HG02852 (cell line): ENCODE results near the gene ALDH3A2.

Experiments
- ATAC-seq: cut with Tn5 transposase; IDR thresholded peaks from one replicate; pipeline ENCODE4 v1.9.1; 2021; ENCODE audit warnings: mild to moderate bottlenecking, moderate library complexity; ENCODE audit not compliant: unreplicated experiment

ALDH3A2 gene

GRCh38 chr17:19713901-19714361 lies 65.4 kb downstream of the ALDH3A2 start:
- no peak for ATAC-seq

GRCh38 chr17:19714542-19715411 lies 66.2 kb downstream of the ALDH3A2 start:
- no peak for ATAC-seq

GRCh38 chr17:19716108-19717030 lies 67.8 kb downstream of the ALDH3A2 start, which contains the start of gene SLC47A2:
Gene SLC47A2, minus strand, starts transcription at chr17:19716584. Its CDS starts 29 bp downstream, at chr17:19716555.
- ATAC-seq = no peak

DNA sequence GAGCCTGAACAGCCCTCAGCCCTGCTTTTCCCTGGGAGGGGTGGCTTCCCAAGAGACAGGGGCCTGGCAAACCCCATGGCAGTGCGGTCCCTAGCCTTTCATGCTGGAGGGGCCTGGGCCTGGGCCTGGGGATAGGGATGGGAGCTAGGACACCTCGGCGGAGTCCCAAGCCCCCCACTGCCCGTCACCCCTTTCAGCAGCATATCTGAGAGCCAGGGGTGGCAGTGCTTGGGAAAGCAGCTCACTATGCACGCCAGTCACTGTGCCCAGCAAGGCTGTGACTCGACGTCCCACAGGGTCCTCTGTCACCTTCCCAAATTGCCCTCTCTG lies 68.4 kb downstream of the ALDH3A2 start:
- no peak for ATAC-seq

- ATAC-seq = no peak
Measured at GRCh38 chr17:19717411-19717908, 68.9 kb downstream of the ALDH3A2 start.

- ATAC-seq = no peak
Measured at GRCh38 chr17:19718041-19718612, 69.6 kb downstream of the ALDH3A2 start.

DNA sequence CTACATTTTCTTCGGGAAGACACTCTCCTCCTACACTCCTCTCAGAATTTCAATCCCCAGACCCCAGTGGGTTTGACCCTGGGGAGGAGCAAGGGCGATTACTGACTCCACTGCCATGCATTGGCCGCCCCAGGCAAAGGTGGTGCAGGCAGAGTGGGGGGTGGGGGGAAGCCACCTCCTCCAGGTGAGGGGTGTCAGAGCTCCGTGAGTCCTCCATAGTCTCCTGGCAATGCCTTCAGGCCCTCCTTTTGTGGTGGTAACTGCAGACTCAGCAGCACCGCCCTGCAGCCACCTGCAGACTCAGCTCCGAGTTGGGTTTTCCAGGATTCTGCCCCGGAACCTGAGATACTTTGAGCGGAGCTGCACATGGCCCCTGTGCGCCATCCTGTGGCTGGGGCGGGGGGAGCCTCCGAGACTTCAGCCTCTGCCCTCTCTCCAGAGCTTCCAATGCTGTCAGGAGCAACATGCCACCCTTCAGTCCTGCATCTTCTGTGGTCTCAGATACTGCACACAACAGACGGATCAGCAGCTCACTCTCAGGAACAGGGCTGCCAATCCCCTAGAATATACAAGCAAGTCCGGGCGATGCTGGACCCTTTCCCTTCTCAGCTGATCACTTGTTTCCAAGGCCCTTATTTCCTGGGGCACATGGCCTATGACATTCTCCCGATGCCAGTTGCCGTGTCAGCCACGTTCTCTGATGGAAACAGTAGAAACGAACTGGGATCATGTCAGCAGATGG lies 70.2 kb downstream of the ALDH3A2 start:
- ATAC-seq = no peak

GRCh38 chr17:19719355-19720209 lies 71.0 kb downstream of the ALDH3A2 start:
- no peak for ATAC-seq

GRCh38 chr17:19720210-19720475 lies 71.6 kb downstream of the ALDH3A2 start:
- ATAC-seq = no peak

- no peak for ATAC-seq
Measured at GRCh38 chr17:19720631-19721426, 72.3 kb downstream of the ALDH3A2 start.

DNA sequence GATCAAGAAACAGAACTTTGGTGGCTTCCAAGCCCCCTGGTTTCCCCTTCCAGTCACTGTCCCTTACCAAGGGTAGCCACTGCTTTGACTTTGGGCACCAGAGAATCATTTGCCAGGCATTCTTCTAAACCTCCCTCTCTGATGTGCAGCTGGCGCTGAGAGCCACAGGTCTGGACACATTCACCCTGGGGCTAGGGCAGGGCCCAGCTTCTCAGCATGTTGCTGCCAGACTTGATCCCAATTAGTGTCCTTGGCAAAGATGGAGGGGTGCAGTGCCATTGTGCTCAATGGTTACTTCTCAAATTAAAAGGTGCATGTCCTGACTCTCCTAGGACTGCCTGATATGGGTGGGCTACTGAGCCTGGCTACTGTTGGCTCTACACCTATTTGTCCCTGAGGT lies 75.4 kb downstream of the ALDH3A2 start:
- ATAC-seq = no peak

DNA sequence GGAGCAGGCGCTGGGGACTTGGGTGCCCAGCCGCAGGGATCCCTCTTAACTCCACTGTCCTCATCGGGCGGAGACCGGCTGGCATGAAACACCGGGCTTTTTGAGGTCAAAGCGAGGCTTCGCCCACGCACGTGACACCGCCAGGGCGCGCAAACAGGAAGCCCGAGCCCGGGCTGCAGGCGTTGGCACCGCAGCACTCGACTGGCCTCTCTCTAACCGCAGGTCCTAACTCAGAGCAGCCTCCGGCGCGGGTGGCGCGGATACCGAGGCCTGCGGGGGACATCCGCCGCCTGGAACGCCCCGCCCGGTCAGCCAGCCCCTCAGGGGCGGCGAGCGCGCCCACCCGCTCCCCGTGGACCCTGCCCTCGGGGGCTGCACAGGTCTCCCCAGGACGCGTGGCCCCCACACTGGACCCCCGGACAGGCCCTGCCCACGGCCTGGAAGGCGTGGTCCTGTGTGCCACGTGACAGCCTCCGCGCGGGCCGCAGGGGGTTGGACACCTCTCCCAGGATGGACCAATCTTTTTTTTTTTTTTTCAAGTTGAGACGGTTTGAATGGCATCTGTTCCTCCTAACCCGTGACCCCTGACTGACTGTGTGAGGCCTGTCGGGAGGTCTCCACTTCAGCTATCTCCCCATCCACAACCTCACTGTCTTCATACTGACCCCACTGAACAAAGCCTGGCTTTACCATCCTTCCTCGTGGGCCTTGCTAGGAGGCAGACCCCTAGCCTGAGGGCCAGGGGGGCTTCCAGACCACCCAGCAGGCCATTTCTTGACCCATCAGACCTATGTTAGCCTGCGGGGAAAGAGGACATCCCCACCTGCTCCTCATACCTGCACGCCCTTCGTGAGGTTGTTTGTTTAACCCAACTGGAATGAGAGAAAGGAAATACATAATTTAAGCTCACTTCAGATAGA lies 76.2 kb downstream of the ALDH3A2 start:
- ATAC-seq = no peak

DNA sequence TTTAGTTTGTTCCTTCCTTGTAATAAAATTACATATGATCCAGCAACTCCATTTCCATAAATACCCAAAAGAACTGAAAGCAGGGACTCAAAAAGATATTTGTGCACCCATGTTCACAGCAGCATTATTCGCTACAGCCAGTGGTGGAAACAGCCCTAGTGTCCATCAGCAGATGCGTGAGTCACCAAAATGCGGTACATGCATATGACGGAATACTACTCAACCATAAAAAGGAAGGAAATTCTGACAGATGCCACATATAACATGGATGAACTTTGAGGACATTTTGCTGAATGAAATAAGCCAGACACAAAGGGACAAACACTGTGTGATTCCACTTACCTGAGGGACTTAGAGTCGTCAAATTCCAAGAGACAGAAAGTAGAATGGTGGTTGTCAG lies 76.9 kb downstream of the ALDH3A2 start:
- no peak for ATAC-seq

DNA sequence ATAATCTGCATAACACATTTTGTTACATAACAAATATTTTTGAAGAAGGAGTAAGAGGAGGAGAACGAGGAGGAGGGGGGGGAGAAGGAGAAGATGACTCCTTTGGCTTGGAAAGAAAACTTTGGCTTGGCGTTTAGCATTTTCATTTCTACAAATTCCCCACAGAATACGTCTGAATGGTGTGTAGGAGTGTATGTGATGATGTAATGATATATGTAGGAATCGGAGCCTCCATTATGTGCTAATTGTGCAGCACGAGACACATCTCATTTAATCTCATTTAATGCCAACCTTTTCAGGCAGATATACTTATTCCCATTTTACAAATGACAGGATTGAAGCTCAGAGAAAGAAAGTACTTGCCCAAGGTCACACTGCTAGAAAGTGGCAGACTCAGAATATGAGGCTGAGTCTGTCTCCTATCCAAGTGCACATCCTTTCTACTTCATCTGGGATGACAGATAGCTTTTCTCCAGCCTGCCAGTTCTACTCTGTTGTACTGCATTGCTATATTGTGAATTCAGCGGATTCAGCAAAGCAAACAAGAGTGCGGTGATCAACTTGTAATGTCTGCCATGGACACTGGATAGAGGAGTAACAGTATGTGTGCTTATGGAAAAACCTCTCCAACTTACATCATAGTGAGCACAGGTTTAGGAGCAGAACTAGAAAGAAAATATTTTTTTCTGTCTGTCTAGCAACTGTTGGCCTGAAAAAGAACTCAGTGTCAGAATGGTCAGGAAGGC lies 78.3 kb downstream of the ALDH3A2 start:
- ATAC-seq = no peak
